C4-2B (cell line): ENCODE data around the gene BEAN1.

ENCODE experiments used
- CTCF ChIP-seq: fragments of 450-650 bp; conservative IDR thresholded peaks from 2 replicates; pipeline ENCODE4 v1.5.1; 2017; ENCODE audit warnings: mild to moderate bottlenecking
- ZFX ChIP-seq: fragments of 450-650 bp; IDR thresholded peaks from 2 replicates; pipeline ENCODE4 v1.6.1; 2017

DNA sequence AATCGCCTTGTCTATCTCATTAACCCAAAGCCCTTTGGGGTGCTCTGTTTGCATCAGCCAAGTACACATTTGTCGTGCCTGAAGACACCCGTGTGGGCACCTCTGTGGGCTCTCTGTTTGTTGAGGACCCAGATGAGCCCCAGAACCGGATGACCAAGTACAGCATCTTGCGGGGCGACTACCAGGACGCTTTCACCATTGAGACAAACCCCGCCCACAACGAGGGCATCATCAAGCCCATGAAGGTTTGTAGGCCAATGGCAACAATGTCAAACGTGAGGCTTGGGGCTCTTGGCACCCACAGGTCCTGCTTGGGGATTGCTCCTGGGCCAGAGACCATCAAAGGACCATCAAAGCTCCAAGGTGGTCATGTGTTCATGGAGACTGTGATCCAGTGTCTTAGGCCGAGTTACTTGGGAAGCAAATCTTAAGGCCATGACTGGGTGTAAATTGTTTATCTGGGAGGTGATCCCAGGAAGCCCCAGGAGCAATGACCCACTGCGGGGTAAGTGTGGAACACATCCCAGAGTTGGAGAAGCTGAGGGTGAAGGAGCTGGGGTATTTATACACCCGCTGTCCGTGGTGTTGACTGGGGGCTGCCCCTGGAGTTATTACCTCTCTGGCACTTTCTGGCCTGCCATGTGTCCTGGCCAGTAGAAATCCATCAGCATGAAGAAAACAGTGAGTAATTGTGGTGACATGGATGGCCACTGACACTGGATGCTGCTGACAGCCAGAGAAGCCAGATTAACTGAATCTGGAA is 36.6 kb upstream of the BEAN1 start:
- TF ChIP-seq CTCF = no peak
- TF ChIP-seq ZFX = no peak
